Parathyroid adenoma (tissue), 2 donors: ENCODE measurements around the gene AGAP1.

ENCODE experiments used
- H2AFZ ChIP-seq: fragments of 300-600 bp; sonication (generic); one replicate; pipeline ENCODE4 v1.7.0; 2017; ENCODE audit warnings: antibody characterized with exemption, mild to moderate bottlenecking
- H3K27ac ChIP-seq: fragments of 300-600 bp; sonication (generic); one replicate; pipeline ENCODE4 v1.7.0; 2017
- H3K27me3 ChIP-seq: fragments of 300-600 bp; sonication (generic); one replicate; pipeline ENCODE4 v1.7.0; 2017; ENCODE audit warnings: low read length; ENCODE audit not compliant: control insufficient read depth, insufficient read depth
- H3K36me3 ChIP-seq: fragments of 300-600 bp; sonication (generic); one replicate; pipeline ENCODE4 v1.7.0; 2017; ENCODE audit warnings: low read length; ENCODE audit not compliant: control insufficient read depth, insufficient read depth
- H3K4me1 ChIP-seq: fragments of 300-600 bp; sonication (generic); one replicate; pipeline ENCODE4 v1.7.0; 2017; ENCODE audit warnings: control low read depth
- H3K4me2 ChIP-seq: fragments of 300-600 bp; sonication (generic); one replicate; pipeline ENCODE4 v1.7.0; 2017; ENCODE audit warnings: low read length
- H3K4me3 ChIP-seq: fragments of 300-600 bp; sonication (generic); one replicate; pipeline ENCODE4 v1.7.0; 2017; ENCODE audit warnings: low read depth, low read length
- H3K79me2 ChIP-seq: fragments of 300-600 bp; sonication (generic); one replicate; pipeline ENCODE4 v1.7.0; 2017; ENCODE audit warnings: control low read depth
- H3K9ac ChIP-seq: fragments of 300-600 bp; sonication (generic); one replicate; pipeline ENCODE4 v1.7.0; 2017; ENCODE audit warnings: mild to moderate bottlenecking
- H3K9me3 ChIP-seq: fragments of 300-600 bp; sonication (generic); one replicate; pipeline ENCODE4 v1.7.0; 2017; ENCODE audit warnings: low read length; ENCODE audit not compliant: control insufficient read depth
- TF ChIP-seq, protein P1 (sequence below): fragments of 300-600 bp; sonication (generic); IDR thresholded peaks from one replicate; pipeline ENCODE4 v1.7.0; 2017; ENCODE audit warnings: antibody characterized with exemption, mild to moderate bottlenecking
- donor health status: primary hyperparathyroidism.

AGAP1 gene

DNA sequence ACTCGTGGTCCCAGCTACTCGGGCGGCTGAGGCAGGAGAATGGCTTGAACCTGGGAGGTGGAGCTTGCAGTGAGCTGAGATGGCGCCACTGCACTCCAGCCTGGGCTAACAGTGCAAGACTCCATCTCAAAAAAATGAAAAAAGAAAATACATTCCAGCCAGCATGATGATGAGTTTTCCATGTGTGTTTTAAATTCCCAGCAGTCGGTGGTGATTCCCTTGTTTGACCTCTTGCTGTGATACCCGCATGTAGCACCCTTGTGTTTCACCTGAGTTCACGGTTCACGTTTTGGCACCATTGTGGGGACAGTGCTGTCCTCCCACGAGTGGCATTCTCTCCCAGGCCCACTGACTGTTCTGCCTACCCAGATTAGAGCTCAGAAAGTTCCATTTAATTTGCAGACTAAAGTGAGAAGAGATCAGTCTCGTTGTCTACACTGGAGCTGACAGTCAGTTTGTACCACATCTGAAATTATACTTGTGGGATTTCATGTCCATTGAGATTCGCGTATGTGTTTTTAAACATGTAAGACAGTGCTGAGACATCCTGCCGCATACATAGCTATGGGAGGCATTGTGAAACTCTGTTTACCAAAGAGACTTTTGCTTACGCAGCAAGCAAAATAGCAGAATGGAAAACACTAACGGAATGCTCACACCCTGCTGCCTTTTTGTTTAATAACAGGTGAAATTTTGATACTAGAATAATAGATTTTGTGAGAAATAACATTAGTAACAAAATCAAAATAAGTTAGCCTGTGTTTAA lies 517.3 kb downstream of the AGAP1 start:
- TF ChIP-seq, protein P1, sequence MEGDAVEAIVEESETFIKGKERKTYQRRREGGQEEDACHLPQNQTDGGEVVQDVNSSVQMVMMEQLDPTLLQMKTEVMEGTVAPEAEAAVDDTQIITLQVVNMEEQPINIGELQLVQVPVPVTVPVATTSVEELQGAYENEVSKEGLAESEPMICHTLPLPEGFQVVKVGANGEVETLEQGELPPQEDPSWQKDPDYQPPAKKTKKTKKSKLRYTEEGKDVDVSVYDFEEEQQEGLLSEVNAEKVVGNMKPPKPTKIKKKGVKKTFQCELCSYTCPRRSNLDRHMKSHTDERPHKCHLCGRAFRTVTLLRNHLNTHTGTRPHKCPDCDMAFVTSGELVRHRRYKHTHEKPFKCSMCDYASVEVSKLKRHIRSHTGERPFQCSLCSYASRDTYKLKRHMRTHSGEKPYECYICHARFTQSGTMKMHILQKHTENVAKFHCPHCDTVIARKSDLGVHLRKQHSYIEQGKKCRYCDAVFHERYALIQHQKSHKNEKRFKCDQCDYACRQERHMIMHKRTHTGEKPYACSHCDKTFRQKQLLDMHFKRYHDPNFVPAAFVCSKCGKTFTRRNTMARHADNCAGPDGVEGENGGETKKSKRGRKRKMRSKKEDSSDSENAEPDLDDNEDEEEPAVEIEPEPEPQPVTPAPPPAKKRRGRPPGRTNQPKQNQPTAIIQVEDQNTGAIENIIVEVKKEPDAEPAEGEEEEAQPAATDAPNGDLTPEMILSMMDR: no peak
- H3K27ac ChIP-seq: no peak overlapping the region
- H2AFZ ChIP-seq: no peak overlapping the region
- H3K36me3 ChIP-seq: no peaks in the 10 kb centered on the region
- no peaks in the 10 kb centered on the region for H3K4me1 ChIP-seq
- no peaks in the 10 kb centered on the region for H3K9me3 ChIP-seq
- H3K4me2 ChIP-seq: no peak overlapping the region
- H3K27me3 ChIP-seq: no peaks in the 10 kb centered on the region
- H3K79me2 ChIP-seq: no peaks in the 10 kb centered on the region
- no peak overlapping the region for H3K9ac ChIP-seq
- H3K4me3 ChIP-seq: no peak overlapping the region

DNA sequence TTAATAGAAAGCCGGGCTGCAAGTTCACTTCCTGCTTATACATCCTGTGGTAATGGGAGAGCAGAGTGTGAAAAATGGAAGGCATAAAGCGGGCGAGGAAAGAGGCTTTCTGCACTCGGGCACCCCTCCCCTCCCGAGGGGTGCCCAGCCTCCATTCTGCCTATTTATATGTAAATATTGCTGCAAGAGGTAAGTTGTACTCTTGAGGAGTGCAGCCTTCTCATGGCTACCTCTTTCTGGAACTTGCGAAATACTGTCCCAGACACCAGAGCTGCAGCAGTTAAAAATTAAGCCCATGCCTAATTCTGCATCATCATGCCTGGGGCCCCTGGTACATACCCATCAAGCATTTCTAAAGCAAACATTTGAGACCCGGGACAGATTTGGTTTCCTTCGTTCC lies 518.3 kb downstream of the AGAP1 start:
- Histone ChIP-seq H3K4me3 (no peak overlapping the region), H3K4me1 (no peaks in the 10 kb centered on the region)

DNA sequence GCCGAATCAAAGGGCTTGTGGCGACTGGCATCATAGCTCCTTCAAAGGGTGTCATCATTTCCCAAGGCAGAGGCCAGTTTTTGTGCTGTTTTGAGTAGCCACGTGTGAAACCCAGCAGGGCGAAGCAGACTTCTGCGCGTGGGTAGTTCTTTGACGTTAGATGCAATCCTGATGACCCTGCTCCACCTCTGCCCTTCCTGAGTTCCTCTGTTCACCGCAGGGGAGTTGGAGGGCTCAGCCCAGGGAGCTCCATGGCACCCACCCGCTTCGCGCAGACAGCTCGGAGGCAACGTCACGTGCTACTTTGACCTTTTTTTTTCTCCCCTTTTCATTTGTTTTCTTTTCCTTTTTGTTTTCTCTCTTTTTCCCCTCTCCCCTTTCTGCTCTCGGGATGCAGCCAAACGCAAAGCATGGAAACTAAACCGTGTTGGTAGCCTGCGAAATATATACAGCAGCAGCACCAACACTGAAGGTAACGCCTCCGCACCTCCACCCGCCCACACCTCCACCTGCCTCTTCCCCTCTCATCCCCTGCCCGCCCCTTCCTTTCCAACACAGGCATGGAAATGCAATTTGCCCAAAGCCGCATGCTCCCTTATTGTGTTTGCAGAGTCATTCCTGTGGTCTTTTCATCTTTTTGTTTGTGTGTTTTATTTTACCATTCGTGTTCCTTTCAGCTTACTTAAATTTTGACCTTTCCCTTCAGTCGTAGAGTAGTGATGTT lies 520.7 kb downstream of the AGAP1 start:
- H3K27me3 ChIP-seq: no peaks in the 10 kb centered on the region
- no peak overlapping the region for H3K9ac ChIP-seq

More for the DNA sequence above, 518.3 kb downstream of the AGAP1 start:
- H3K4me2 ChIP-seq: no peak overlapping the region
- no peaks in the 10 kb centered on the region for H3K36me3 ChIP-seq
- H3K27ac ChIP-seq: no peak overlapping the region
- H3K9me3 ChIP-seq: no peaks in the 10 kb centered on the region
- H3K79me2 ChIP-seq: no peaks in the 10 kb centered on the region
- TF ChIP-seq, protein P1: no peak
- no peak overlapping the region for H2AFZ ChIP-seq
- no peaks in the 10 kb centered on the region for H3K27me3 ChIP-seq
- H3K9ac ChIP-seq: no peak overlapping the region

DNA sequence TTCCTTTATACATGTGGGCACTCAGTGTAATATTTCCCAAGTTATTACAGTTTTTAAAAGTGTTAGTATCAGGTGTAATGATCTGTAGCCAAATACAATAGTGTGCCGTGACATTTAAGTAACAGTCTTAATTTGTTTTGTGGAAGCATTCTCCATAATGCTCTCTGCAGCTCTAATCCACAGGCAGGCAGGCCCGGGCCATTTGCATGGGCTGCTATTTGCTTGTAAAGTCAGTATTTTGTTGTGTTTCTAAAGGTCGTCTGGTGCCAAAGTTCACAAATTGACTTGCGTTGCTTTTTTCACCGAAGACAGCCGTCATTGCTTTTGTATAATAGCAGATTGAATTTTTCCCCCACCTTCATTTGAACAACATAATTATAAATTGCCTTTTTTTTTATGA lies 521.3 kb downstream of the AGAP1 start:
- no peak overlapping the region for H3K4me3 ChIP-seq
- TF ChIP-seq, protein P1: no peak
- no peak overlapping the region for H3K9ac ChIP-seq
- no peak overlapping the region for H3K4me2 ChIP-seq
- no peaks in the 10 kb centered on the region for H3K9me3 ChIP-seq
- H3K79me2 ChIP-seq: no peaks in the 10 kb centered on the region
- H3K36me3 ChIP-seq: no peaks in the 10 kb centered on the region
- H2AFZ ChIP-seq: no peak overlapping the region
- no peaks in the 10 kb centered on the region for H3K4me1 ChIP-seq
- no peaks in the 10 kb centered on the region for H3K27me3 ChIP-seq
- H3K27ac ChIP-seq: no peak overlapping the region

More for the DNA sequence above, 520.7 kb downstream of the AGAP1 start:
- Histone ChIP-seq H2AFZ (no peak overlapping the region), H3K4me1 (no peaks in the 10 kb centered on the region), H3K4me2 (no peak overlapping the region), H3K27ac (no peak overlapping the region), H3K9me3 (no peaks in the 10 kb centered on the region), H3K4me3 (no peak overlapping the region), H3K79me2 (no peaks in the 10 kb centered on the region), H3K36me3 (no peaks in the 10 kb centered on the region)
- TF ChIP-seq, protein P1: no peak
